Effector CD8-positive, alpha-beta T cell (primary cell): Measurements from ENCODE around the gene AMDHD2.
"Not testable (repeated sequence)": the region's sequence is repeated elsewhere in the genome, so short reads cannot be mapped to it uniquely, and the experiment has no call there.

Experiments used
- DNase-seq: peaks from one replicate; lab custom pipeline; 2025; lab: John Stamatoyannopoulos, UW

Gene AMDHD2

DNA sequence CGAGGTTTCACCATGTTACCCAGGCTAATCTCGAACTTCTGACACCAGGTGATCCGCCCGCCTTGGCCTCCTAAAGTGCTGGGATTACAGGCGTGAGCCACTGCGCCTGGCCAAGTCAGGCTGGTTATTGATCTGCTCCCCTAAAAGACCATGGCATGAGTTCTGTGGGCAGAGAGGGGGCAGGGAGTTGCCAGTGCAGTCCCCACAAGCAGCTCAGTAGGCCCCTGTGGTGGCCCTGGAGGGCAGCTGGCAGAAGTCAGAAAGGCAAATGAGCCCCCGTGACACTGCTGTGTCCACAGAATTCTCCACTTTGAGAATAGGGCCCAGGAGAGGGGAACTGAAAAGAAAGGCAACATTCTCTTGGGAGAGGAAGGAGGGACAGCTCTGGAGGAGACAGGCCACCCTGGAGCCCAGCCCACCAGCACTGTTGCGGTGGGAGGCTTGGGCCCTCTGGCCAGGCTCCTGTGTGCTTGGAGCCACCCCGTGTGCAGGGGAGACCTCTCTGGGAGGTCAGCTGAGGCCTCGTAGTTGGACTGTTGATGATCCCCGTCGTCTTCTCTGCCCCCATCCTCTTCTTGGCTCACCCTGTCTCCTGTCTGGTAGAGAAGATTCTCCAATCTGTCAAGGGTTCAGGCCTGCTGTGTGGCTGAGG, 2.1 kb upstream of the AMDHD2 start:
- DNase-seq = no peak

DNA sequence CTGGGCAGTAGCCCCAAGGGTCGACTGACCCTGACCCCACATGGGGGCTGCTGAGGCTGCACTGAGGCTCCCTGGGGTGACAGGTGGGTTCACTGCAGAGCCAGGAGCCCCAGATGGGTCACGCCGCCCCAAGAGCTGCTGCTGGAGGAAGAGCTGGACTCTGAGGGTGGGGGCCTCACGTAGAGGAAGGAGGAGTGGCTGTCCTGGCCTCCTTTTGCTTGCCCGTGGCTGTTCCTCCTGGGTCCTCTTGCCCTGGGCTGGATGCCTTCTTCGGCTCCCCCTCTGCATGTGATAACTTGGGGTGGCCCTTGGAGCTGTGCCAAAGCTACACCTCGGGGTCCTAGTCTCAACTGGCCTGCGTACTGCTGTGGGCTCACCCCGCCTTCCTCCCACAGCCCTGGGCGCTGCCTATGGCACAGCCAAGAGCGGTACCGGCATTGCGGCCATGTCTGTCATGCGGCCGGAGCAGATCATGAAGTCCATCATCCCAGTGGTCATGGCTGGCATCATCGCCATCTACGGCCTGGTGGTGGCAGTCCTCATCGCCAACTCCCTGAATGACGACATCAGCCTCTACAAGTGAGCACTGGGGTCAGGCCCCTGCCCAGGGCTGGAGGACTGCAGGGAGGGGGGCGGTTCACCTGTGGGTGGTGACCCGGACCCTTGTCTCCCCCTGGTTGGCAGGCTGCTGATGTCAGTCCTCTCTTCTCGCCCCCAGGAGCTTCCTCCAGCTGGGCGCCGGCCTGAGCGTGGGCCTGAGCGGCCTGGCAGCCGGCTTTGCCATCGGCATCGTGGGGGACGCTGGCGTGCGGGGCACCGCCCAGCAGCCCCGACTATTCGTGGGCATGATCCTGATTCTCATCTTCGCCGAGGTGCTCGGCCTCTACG, 1.1 kb upstream of the AMDHD2 start:
- DNase-seq = no peak

DNA sequence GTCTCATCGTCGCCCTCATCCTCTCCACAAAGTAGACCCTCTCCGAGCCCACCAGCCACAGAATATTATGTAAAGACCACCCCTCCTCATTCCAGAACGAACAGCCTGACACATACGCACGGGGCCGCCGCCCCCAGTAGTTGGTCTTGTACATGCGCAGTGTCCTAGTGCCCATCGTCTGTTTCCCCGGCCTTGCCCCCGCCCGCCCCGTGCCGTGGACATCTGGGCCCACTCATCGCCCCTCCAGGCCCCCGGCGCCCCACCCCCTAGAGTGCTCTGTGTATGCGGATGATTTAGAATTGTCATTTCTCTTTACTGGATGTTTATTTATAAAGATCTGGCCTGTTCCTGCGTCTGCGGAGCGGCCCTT, 475 bp upstream of the AMDHD2 start:
- no peak for DNase-seq

DNA sequence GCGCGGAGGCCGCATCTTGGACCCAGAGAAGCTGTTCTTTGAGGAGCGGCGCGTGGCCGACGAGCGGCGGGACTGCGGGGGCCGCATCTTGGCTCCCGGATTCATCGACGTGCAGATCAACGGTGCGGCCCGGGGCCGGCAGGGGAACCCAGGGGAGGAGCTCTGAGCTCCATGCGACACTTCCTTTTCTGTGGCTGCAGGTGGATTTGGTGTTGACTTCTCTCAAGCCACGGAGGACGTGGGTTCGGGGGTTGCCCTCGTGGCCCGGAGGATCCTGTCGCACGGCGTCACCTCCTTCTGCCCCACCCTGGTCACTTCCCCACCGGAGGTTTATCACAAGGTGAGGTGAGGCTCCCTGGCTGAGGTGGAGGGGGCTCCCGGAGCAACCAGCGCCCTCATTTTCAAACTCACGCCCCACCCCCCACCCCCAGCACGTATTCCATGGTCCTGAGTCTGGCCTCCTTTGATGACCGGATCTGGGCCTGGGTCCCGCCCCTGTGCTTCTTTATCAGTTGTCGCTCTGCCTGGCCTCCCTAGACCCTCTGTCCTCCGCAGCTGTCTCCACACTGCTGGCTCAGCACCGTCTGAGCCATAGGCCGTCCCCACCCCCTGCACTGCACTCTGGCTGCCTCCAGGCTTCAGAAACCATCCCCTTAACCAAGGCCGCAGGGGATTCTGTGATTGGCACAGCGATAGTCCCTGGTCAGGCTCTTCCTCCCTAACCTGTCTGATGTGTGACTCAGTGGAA, 787 bp downstream of the AMDHD2 start:
- peak; percentile 45 for DNase-seq

DNA sequence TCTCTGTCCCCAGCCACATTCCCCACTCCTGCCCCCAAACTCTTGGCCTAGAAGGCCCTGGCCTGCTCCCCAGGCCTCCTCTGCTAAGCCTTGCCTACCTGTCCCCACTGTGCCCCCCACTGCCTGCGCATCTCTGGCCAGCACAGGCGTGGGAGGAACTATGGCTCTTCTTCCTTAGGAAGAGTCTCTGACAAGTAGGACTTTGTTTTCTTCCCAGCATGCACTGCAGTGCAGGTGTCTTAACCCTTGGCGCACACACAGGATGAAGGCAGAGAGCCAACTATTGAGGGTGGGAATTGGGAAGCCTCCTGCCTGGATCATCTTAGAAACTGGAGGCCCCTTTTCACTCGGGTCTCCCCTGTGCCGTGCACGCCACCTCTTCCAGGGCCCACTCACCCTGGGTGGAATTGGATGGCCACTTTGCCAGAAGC, 3.6 kb downstream of the AMDHD2 start:
- DNase-seq = no peak

DNA sequence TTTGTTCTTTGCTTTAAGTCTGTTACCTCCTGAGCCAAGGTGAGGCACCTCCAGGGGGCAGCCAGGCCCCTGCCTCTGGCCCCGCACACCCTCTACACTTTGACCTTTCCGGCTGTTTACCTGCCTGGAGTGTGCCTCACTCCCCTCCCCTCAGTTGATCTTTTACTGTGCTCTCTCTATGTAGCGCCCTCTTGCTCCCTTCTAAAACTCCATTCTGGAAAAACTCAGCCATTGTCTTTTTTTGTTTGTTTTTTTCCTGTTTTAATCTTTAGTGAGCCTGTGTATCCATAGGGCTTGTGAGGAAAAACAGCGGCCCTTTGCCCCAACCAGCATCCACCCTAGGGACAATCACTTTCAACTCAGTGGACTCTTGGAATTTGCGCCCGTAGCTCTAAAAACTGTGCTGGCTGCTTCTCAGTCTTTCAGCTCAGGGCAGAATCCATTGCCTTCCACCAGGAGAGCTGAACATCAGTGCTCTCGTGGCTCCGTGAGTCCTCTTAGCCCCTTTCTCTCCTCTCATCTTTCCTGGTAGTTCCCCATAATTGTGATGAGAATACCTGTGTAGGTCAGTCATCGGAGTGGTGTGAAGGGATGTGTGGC, 4.3 kb downstream of the AMDHD2 start:
- DNase-seq = no peak

DNA sequence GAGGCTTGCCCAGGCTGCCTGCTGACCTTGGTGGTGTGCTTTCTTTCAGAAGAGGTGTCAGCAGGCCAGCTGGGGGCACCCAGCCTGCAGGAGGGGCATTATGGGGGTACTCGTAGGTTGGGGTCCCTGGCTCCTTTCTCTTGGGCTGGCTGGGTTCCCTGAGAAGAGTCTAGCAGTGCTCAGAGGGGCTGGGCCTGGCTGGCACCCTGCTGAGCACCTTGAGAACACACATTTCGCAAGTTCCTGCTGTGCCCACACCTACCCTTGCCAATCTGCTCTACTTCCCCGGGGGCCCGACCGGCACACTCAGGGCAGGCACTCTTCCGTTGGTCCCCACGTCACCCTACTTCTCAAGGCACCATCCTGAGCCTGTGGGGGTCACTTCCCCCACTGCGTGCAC, 6.0 kb downstream of the AMDHD2 start:
- no peak for DNase-seq

DNA sequence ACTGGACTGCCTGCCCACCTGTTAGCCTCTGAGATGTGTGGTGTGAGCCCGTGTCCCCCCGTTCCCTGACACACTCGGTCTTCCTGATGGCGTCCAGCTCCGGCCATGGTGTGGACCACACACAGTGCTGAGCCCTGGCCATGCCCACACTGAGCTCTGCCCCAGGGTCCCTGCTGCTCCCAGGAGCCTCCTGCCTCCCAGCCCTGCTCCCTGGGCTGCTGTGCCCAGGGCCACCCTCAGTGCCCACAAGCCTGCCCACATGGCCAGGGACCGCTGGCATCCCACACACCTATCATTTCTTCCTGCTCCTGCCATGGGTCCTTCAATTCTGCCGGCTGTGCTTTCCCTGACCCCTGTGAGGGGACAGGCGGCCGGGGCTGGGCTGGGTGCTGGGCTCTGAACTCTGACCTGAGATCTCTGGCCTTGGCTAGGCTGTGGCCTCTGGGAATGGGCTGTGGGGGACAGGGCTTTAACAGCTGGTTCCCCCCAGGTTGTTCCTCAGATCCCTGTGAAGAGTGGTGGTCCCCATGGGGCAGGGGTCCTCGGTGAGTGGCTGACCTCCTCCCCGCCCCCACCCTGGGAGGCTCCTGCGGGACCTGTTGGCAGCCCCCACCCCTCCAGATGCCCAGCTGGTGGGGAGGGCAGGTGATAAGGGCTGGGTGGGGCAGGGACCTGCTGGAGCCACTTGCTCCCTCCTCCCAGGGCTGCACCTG, 7.1 kb downstream of the AMDHD2 start:
- DNase-seq = no peak

DNA sequence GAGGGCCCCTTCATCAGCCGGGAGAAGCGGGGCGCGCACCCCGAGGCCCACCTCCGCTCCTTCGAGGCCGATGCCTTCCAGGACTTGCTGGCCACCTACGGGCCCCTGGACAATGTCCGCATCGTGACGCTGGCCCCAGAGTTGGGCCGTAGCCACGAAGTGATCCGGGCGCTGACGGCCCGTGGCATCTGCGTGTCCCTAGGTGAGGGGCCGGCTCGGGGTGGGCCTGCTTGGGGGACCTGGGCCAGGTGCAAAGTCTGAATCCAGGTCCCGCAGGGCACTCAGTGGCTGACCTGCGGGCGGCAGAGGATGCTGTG, 7.6 kb downstream of the AMDHD2 start:
- DNase-seq = no peak

DNA sequence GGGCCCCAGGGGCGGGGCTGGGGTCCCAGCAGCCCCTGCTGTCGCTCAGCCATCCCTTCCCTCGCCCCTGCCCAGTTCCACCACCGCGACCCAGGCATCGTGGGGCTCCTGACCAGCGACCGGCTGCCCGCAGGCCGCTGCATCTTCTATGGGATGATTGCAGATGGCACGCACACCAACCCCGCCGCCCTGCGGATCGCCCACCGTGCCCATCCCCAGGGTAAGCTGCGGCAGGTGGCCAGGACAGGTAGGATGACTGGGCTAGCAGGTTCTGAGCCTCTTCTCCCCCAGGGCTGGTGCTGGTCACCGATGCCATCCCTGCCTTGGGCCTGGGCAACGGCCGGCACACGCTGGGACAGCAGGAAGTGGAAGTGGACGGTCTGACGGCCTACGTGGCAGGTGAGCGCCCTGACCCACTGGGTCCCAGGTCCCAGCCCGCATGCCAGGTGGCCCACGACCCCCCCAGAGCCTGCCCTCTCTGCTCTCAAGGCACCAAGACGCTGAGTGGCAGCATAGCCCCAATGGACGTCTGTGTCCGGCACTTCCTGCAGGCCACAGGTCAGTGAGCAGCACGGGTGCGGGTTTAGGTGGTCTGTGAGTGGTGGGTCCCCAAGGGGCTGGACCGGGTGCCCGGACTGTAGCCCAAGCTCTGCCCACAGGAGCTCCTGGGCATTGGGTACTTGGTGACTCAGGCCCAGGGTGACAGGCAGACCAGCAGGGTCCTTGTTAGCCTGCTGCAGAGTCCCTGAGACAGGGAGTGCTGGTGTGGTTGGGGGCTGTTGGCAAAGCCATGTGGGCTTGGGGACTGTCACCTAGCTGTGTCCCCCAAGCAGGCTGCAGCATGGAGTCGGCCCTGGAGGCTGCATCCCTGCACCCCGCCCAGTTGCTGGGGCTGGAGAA, 8.2 kb downstream of the AMDHD2 start:
- no peak for DNase-seq

DNA sequence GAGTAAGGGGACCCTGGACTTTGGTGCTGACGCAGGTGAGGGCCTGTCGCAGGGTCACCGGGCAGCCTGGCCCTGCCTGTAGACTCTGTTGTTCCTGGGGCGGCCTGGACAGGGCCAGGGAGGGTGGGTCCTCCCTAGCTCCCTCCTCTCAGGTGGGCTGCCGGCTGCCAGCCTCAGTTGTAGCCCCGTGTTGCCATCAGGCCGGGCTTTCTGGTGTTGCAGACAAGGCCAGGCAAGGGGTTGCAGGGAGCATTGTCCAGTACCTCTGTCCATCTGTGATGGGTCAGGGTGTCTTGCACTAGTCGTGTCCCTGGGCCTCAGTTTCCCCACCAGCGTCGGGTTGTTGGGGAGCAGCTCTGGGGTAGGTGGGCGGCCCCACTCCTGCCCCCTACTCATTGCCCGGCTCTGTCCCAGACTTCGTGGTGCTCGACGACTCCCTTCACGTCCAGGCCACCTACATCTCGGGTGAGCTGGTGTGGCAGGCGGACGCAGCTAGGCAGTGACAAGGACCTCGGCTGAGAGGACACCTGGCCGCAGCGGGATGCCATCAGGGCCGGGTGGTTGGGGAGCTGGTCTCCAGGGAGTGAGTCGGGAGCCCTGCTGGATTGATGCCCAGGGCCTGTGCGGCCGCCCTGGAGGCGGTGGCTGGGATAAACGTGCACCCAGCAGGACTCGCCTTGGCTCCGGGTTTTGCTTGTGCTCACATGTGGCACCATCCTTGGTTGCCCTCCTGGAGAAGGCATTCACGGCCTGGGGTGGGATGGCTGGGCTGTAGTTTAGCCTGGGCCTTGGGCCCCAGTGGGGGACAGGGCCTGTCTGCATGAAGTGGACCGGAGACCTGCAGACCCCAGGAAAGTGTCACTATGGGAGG, 9.1 kb downstream of the AMDHD2 start:
- DNase-seq = no peak

DNA sequence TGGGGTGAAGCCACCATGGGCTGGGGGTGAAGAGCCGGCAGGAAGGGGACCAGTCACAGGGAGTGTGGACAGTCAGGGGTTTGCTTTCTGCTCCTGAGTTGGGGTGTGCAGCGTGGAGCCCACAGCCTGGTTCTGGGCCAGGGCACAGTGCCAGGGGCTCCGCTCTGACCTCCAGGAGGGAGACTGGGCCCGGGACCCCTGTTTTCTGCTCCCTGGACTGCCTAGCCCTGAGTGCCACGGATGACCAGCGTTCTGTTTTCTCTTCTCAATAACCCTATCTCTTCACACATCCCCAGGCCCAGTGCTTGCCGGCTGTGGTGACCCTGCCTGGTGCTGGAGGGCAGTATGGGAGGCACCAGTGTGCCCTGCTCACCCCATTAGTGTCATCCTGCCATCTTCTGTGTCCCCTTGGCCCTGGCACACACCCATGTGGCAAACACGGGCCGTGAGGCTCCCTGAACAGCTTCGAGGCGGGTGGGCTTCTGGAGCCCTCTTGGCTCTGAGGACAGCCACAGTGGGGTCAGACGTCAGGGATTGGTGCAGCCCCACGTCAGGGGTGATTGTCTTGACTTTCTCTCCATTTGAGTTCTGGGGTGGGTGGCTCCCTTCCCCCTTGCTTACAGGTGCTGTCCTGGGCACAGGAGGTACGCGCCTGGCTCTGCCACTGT, 9.9 kb downstream of the AMDHD2 start:
- no peak for DNase-seq

DNA sequence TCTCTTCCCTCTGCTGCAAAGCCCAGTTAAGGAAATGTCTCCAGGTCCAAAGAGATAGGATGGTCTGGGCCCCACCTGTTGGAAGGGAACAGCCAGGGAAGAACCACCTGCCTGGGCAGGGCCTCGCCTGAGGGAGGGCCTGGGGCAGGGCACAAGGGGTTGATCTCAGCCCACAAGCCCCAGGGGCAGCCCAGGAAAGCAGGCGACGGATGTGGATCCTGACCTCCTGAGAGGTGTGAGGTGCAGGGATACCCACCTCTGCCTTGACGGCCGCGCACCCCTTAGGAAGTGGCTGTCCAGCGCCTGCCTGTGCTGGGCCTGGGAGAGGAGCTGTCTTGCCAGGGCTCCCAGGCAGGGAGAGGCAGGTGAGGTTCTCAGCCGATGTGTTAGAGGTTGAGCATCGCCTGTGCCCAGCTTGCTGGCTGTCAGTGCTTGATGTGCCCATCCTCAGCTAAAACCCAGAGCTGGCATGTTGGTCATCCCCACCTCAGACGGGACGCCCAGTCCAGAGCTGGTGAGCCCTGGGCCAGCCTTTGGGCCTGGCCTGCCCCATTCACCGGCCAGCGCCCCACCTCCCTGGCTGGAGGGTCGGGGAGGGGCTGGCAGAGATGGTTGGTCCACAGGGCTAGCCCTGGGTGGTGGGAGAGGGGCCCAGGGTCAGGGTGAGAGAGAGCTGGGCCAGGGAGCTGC, 10.6 kb downstream of the AMDHD2 start:
- no peak for DNase-seq

DNA sequence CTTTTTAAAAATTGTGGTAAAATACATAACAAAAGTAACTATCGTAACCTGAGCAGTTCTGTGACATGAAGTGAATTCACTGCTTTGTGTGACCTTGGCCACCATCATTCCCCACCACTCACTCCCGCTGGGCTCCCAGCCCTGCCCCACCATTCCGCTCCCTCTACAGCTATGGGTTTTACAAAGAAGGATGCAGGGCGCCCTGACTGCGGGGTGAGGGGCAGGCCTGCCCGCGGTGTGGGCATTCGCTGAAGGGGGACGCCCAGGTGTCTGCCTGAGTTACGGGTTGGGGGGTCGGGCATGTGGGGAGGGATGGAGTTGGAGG, 11.2 kb downstream of the AMDHD2 start, which contains the start of gene CEMP1:
Gene CEMP1, minus strand, starts transcription at position 38 of the 325 bp plus-strand sequence. CDS start 335 bp downstream, outside the sequence.
- DNase-seq = no peak

DNA sequence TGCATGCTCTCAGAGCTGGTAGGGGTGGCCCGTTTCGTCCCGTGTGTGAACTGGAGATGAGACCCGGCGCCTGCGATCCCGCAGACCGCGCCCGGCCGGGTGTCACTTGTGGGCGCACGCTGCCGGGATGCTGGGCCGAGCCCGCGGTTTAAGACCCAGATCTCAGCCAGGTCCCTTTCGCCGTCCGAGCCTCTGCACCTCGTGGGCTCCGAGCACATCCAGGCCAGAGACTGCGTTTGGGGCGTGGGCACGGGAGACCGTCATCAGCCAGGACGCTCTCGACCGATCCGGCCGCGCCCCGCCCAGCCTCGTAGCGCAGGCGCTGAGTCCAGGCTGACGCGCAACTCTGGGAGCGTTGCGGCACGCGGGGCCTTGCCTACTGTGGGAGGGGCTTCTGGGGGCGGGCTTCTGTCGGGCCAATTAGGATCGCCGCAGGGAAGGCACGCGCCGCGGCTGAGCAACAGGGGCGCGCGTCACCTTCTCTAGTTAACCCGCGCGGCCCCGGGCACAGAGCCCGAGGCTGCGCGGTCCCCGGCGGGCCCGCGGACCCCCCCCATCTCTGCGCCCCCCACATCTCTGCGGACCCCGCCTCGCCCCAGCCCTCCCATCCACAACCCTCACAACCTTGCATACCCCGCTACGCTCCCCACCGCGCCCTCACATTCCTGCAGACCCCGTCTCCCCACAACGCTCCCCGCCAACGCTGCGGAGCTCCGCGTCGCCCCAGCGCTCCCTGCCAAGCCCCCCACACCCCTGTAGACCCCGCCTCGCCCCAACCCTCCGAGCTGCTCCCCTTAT, 11.7 kb downstream of the AMDHD2 start:
- DNase-seq = peak; percentile 95

DNA sequence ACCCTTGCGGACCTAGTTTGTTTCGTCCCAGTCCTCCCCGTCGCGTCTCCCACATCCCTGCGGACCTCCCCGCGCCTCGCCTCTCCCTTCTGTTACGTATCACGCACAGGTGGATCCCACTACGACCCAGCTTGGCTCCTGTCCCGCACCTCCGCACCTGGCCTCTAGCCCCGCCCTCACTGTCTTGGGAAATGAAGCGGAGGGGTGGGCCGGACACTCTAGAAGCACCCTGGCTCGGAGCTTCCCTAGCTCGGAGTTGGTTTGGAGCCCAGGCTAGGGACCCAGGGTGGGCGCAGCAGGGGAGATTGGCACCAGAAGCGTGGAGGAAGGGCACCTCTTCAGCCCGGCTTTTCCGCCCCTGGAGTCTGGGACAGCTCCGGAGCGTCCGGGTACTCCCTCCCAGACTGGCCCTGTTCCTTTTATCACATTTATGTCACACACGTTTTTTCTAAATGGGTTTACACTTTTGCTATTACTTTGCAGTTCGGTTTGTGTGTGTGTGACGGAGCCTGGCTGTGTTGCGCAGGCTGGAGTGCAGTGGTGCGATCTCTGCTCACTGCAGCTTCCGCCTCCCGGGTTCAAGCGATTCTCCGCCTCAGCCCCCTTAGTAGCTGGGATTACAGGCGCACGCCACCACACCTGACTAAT, 12.4 kb downstream of the AMDHD2 start:
- DNase-seq = peak; percentile 49

DNA sequence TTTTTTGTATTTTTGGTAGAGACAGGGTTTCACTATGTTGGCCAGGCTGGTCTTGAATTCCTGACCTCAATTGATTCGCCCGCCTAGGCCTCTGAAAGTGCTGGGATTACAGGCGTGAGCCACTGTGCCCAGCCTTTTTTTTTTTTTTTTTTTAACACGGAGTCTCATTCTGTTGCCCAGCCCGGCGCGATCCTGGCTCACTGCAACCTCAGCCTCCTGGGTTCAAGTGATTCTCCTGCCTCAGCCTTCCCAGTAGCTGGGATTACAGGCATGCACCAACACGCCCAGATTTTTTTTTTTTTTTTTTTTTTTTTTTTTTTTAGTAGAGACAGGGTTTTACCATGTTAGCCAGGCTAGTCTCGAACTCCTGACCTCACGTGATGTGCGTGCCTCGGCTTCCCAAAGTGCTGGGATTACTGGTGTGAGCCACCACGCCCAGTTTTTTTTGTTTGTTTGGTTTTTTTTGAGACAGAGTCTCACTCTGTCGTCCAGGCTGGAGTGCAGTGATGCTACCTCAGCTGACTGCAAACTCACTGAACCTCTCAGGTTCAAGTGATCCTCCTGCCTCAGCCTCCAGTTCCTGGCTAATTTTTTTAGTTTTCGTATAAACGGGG, 13.1 kb downstream of the AMDHD2 start:
- not testable (repeated sequence) for DNase-seq
